GM10847 (cell line): ENCODE measurements around the gene PDE8B.

Experiments
- POLR2A ChIP-seq: IDR thresholded peaks from 2 replicates; pipeline ENCODE4 v1.6.1; 2011; ENCODE audit not compliant: insufficient read length; ENCODE audit errors: extremely low read depth

The PDE8B gene

DNA sequence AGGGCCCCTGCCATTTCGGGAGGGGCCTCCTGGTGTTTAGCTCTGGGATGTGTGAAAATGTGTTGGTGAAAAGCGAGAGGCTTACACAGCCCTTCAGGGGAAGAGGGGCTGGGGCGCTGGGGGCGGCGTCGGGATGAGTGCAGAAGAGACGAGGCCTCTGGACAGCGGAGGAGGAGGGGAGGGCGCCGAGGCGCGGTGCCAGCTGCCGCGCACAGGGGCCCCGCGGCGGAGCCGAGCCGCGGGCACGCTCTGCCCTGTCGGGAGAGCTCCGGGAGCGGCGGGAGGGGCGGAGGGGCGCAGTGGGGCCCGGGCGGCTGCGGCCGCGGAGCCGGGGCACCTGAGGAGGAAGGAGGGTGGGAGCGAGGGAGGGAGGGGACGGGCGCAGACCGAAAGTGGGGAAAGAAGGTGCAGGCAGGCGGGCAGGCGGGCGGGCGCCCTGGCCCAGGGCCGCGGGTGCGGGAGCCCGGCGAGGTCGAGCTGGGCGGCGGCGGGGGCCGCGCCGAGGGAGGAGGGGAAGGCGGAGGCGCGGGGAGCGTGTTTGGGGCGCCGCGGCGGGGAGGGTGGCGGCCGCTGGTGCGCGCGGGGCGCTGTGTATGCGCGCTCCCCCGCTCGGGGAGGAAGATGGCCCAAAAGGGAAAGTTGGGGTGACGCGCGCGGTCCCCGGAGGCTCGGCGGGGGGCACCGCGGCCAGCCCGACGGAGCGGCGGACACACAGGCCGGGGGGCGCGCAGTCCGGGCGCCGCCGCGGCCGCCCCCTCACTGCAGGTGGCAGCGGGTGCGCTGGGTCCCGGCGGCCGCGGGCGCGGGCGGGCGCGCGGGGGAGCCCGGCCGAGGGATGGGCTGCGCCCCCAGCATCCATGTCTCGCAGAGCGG lies at the start of gene PDE8B:
PDE8B (plus strand) TSS at position 590 of the 873 bp plus-strand sequence; CDS start at position 836, 246 bp downstream.
- TF ChIP-seq POLR2A = no peak

DNA sequence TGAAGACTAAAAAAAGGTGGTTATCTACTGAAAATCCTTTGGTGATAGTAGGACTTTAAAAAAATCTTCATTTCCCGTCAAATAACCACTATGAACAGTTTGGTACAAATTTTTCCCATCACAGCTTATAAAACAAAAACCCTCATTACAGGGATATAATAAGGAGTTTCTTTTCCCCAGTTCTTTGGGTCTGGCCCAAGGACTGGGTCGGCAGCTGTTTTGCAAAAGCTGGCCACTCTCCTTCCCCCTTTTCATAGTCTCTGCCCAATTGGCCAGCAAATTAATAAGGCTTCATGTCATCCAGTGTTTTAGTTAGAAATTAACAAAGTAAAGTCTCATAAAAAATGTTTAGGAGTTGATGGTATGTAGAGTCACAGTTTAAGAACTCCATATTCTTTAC lies 47.0 kb upstream of the PDE8B start:
- no peak for TF ChIP-seq POLR2A

DNA sequence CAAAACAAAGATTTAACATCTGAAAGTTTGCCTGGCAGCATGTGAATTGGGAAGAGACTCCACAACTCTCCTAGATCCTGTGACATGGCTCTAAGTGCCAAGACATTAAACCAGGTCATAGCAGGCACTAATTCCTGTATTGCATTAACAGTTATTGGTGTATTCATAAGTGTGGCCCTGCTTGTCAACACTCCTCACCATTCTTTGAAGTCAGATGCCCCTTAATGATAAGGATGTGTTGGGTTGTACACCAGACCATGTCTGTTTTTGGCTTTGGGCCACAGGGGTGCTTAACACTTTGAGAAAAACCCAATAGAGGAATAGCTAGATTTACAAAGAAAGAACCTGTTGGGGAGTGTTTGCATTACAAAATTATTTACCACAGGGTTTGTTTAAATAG lies 43.4 kb upstream of the PDE8B start:
- TF ChIP-seq POLR2A = no peak

GRCh38 chr5:77167695-77168121 lies 42.8 kb upstream of the PDE8B start:
- TF ChIP-seq POLR2A = no peak

DNA sequence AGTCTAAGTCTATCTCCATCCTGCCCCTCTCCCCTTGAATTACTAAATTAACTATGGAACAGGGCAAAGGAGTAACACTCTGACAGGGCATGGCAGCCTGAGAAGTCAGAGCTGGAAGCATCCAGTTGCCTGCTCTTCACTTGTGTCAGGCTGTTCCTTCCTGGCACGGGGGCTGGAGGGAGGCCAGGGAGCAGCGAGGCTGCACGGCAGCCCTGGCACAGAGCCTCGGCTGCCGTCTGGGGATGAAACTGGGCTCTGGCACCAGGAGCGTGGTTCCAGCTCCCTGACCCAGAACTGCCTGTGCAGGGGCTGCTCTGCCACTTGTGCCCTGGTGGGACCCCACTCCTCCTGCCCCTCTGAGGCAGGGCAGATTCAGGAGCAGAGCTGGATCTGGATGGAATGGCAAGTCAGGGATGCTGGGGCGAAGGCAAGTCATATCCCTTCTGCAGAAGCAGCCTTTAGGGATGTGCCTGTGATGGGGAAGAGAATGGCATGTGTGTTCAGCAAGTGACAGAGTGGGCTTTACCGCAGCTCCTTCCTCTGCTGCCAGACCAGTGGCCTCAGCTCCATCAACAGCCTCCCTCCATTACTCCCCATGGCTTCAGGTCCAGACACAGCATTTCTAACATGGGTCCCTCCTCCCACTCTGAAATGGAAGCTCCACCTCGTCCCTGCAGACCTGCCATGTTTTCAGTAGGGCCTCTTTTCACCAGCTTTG lies 42.2 kb upstream of the PDE8B start:
- TF ChIP-seq POLR2A = no peak

DNA sequence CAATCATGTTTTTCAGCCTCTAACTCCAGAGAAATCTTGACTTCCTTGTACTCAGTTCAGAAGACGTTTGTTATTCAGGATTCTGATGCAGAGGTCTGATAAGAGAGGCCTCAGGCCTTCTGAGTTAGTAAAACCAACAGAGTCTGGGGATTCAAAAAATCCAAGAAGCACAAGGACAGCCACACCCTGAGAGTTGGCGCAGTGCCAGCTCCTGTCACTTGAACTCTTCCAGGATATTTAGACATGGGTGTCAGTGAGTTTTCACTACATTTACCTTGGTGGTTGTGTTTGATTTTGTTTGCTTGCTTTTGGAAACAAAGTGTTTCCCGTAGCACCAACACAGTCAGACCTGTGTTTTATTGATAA lies 41.6 kb upstream of the PDE8B start:
- no peak for TF ChIP-seq POLR2A

DNA sequence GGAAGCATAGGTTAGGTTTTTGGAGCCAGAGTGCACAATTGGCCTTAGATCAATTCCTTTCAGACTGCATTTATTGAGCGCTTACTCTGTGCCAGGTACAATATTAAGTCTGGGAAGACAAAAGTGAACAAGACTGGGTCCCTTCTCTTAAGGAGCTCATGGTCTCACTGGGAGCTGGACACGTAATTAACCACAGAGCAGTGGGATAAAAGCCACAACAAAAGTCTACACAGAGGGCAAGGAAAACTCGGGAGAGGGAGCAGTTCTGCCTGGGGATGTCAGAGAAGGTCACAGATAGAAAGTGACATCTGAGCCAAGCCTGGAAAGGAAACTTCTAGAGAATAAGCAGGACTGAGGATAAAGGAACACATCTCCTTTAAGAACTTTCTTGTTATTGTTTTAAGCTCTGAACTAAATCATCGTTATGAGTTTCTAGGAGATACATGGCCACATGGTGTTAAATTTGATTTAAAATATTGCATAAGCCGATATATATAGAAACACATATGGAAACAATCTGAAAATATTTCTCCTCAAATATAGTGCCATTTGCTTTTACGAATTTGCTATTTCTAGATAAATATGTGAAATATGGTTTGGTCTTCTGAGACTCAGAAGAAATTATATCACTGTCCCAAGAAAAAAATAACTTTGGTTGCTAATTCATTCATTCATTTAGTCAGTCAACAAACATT lies 40.1 kb upstream of the PDE8B start:
- no peak for TF ChIP-seq POLR2A

DNA sequence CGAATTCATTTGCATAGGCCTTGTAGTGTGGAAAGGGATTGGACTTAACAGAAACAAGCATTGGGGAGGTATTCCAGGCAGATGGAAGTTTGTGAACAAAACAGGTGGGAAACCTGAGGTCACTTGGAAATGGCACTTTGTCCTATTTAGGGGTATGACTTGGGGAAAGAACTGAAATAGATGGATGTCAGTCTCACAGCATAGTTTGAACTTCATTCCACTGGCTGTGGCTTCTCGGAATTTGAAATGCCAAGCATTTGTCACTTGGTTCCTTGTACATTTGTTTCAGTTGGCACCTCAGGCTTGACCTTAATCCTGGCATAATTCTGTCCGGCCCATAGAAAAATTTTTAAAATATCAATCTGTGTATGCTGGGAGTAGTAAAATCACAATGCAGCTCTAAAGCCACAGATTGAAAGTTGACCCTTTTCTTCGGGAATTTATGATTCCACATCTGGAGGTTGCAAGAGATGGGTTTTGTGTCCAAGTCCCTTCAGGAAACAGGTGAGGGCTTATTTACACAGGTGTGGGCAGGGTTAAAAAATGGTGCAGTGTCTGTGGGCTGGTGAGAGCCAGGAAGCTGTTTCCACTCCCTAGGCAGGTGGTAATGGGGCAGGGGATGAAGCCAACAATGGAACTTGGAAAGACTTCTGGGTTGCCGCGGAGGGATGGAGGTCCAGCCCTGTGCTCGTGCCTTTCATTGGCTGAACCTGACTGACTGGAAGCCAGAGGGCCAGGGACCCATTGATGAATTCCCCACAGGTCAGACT lies 39.2 kb upstream of the PDE8B start:
- TF ChIP-seq POLR2A = no peak

DNA sequence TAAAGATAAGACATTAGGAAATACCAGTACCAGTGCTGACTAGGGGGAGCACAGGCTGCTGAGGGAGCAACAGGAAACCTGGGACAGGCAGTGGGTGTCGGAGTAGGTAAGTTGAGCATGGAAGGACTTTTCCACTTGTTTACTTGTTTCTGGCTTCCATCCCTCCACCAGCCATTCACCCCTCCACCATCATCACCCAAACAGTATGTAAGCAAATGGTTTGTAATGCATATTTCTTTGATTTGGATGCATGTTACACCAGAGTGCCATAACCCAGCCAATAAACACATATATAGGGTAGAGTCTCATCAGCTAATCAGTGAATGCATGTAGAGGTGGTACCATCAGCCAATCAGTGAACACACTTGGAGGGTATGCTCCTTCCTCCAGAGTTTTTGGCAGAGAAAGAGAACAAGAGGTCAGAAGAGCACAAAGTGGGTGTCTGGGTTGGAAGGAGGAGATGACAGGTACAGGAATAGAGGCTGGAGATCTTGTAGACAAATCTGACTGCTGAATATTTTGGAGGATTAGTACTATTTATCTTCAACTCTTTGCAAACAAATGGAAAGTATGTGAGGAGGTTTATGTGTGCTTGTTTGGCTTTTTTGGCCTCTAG lies 37.7 kb upstream of the PDE8B start:
- no peak for TF ChIP-seq POLR2A

- TF ChIP-seq POLR2A = no peak
Measured at GRCh38 chr5:77174526-77174925, 36.0 kb upstream of the PDE8B start.

GRCh38 chr5:77175231-77175630 lies 35.2 kb upstream of the PDE8B start:
- TF ChIP-seq POLR2A = no peak

DNA sequence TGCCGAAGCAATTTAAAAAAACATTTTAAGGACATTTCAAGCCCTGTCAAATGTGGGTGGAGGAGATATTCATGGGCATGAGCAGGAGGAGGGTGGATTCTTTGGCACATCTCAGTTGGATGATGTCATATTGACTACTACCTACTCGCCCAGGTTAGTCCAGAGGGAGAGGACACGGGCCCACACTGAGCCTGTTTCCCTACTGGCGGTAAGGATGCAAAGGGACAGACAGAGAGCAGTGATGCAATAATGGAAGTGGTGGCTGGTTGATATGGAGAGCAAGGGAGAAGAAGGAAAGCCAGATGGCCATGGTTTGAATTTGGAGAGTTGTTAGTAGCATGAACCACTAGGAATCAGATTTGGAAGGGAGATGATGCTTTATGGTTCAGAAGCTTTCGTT lies 34.1 kb upstream of the PDE8B start:
- no peak for TF ChIP-seq POLR2A

DNA sequence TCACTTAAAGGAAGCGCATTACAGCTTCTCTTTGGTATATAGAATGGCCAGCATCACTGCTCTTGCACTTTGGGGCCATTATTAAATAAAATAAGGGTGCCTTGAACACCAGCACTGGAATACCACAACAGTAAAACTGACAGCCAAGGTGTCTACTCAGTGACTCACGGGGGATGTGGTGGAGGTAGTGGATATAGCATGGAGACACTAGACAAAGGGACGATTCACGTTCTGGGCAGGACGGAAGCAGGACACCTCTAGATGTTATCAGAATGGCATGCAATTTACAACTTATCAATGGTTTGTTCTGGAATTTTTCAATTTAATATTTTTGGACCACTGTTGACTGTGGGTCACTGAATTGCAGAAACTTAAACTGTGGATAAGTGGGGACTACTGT lies 32.9 kb upstream of the PDE8B start:
- no peak for TF ChIP-seq POLR2A

- no peak for TF ChIP-seq POLR2A
Measured at GRCh38 chr5:77180167-77181081, 30.1 kb upstream of the PDE8B start.
